Smooth muscle cell of the brain vasculature (primary cell): ENCODE data around the gene PDYN.

Source experiments
- DNase-seq: peaks from one replicate; pipeline ENCODE4 v3.0.0-alpha.2; 2012; ENCODE audit warnings: low read depth, low spot score

Gene PDYN

GRCh38 chr20:1934721-1935573 lies 58.9 kb downstream of the PDYN start:
- DNase-seq: no peak

DNA sequence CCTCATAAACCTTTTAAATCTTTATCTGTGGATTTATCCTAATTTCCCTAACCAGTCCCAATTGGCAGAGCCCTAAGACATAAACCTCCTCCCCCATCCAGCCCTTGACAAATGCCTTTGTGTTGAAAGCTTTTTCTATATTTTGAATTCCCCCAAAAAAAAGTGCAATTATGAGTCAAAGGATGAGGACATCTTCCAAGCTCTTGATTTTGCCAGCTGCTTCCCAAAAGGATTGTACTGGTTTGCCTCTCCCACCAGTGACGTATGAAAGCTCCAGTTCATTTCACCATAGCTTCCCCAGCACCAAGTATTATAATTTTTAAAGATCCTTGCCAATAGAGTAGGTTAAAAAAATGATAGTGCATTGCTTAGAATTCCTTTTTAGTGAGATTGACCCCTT lies 59.7 kb downstream of the PDYN start:
- no peak for DNase-seq

DNA sequence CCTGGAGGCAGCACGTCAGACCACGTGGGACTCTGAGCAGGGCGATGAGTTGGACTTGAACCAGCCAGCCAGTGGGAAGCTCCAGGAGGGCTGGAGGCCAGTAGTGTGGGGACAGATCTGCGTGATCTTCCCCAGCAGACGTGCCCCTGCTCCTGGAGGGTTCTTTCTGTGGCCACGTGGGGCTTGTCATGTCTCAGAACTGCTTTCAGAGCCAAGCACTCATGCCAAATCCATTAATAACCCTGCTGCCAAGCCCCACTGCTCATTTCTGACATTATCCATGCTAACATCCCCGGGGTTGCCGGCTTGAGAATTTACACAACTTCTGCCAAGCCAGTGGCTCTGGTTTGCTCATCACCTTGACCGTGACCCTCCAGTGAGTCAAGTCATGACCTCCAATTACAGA lies 60.4 kb downstream of the PDYN start:
- DNase-seq: no peak

- DNase-seq: no peak
Measured at GRCh38 chr20:1932971-1933370, 60.9 kb downstream of the PDYN start.

GRCh38 chr20:1931830-1932229 lies 62.0 kb downstream of the PDYN start:
- no peak for DNase-seq

- DNase-seq: no peak
Measured at GRCh38 chr20:1930165-1930564, 63.7 kb downstream of the PDYN start.

- no peak for DNase-seq
Measured at GRCh38 chr20:1929460-1929859, 64.4 kb downstream of the PDYN start.

DNA sequence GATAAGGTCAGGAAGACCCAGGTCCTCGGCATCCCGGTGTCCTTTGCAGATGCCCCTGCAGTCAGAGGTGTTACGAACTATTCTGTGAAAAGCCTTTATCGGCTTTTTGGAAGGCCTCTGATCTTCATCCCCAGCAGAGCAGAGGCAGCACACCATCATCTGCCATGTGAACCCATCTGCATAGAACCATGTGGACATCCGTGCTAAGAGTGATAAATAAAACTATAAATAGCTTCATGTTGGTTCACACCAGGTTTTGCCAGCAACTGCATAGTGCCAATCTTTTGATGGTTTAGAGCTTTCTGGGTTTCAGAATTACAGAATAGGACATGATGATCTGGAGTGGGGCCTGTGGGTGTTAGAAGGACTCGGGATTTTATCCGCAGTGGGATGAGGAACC lies 65.1 kb downstream of the PDYN start:
- no peak for DNase-seq
